Measurements from ENCODE around the gene SH3PXD2A. TPM values are rescaled to one million over a fixed set of nuclear protein-coding genes. Genes with fewer than 3 reads are reported as not detected.

SH3PXD2A gene
- total RNA-seq, 1 experiment from 2014 or later, result 13.2 TPM

GRCh38 chr10:103659674-103660363 lies 195.6 kb downstream of the SH3PXD2A start:
- Mint-ChIP-seq H3K9me3 (ENCODE audit: unreplicated experiment) (no peaks in the 10 kb centered on the region), H3K36me3 (ENCODE audit: insufficient read depth, unreplicated experiment) (no peaks in the 10 kb centered on the region), H3K4me1 (ENCODE audit: insufficient read depth, unreplicated experiment) (no peaks in the 10 kb centered on the region), H3K27ac (ENCODE audit: low read depth, unreplicated experiment) (peak overlapping the region; percentile 61), H3K4me3 (ENCODE audit: unreplicated experiment) (peak overlapping the region; percentile 72), H3K27me3 (ENCODE audit: insufficient read depth, unreplicated experiment) (no peaks in the 10 kb centered on the region)
- BruUV-seq (replicated peaks), result no TSS peak
- TF ChIP-seq, protein P1, sequence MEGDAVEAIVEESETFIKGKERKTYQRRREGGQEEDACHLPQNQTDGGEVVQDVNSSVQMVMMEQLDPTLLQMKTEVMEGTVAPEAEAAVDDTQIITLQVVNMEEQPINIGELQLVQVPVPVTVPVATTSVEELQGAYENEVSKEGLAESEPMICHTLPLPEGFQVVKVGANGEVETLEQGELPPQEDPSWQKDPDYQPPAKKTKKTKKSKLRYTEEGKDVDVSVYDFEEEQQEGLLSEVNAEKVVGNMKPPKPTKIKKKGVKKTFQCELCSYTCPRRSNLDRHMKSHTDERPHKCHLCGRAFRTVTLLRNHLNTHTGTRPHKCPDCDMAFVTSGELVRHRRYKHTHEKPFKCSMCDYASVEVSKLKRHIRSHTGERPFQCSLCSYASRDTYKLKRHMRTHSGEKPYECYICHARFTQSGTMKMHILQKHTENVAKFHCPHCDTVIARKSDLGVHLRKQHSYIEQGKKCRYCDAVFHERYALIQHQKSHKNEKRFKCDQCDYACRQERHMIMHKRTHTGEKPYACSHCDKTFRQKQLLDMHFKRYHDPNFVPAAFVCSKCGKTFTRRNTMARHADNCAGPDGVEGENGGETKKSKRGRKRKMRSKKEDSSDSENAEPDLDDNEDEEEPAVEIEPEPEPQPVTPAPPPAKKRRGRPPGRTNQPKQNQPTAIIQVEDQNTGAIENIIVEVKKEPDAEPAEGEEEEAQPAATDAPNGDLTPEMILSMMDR (IDR thresholded peaks at IDR 0.05; ENCODE audit: unreplicated experiment), result no peak
- ChIA-PET POLR2A (interaction anchor here (1.2 to 1.5 kb wide), 3 partner anchors 11 to 263 kb away, joined by 3 to 6 read pairs (median 4); partner anchors contain the start of gene PDCD11), CTCF (interaction anchor here (0.6 to 4.6 kb wide), 5 partner anchors 8 to 66 kb away, joined by 3 to 25 read pairs (median 4); no protein-coding TSS in a partner anchor)
- DNase-seq (ENCODE audit: unreplicated experiment), result peak; percentile 57
- intact Hi-C loops (cut with micrococcal nuclease), result no loop called here

- H3K36me3 Mint-ChIP-seq (ENCODE audit: insufficient read depth, unreplicated experiment), result peaks cover 6% of the 10 kb centered on the region
- H3K9me3 Mint-ChIP-seq (ENCODE audit: unreplicated experiment), result no peaks in the 10 kb centered on the region
- H3K4me1 Mint-ChIP-seq (ENCODE audit: insufficient read depth, unreplicated experiment), result peaks cover 6% of the 10 kb centered on the region
- TF ChIP-seq, protein P1 (IDR thresholded peaks at IDR 0.05; ENCODE audit: unreplicated experiment), result no peak
- BruUV-seq (replicated peaks), result no TSS peak
- H3K27ac Mint-ChIP-seq (ENCODE audit: low read depth, unreplicated experiment), result no peak overlapping the region
- intact Hi-C loops (cut with micrococcal nuclease), result no loop called here
- H3K4me3 Mint-ChIP-seq (ENCODE audit: unreplicated experiment), result no peak overlapping the region
- POLR2A ChIA-PET, result no interaction called here
- H3K27me3 Mint-ChIP-seq (ENCODE audit: insufficient read depth, unreplicated experiment), result no peaks in the 10 kb centered on the region
- CTCF ChIA-PET, result interaction anchor here (0.6 to 2.2 kb wide), 6 partner anchors 13 to 62 kb away, joined by 3 to 10 read pairs (median 4); no protein-coding TSS in a partner anchor
- DNase-seq (ENCODE audit: unreplicated experiment), result no peak
Observed at GRCh38 chr10:103658049-103658577, 197.3 kb downstream of the SH3PXD2A start.

DNA sequence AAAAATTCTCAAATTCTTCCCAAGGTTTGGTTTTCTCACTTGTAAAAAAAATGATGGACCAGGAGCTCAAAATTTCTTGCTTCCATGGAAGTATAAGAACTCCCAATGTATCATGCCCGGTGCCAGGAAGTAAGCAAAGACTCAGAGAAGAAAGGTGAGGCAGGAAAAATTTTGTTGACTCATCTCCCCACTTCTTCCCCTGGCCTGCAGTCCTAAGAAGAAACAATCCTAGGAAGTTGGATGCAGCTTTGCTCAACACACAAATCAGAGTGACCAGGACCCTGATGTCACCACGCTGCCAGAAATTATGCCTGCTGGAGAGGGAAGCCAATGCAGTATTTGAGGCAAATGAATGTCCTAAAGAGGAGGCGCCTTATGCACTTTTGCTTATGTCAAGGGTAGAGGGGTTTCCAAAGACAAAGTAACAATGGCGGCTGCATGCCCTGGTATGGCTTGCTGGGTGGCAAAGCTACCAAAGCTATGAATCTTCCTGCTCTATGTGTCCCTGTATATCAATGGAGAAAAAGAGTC lies 198.2 kb downstream of the SH3PXD2A start:
- Mint-ChIP-seq H3K9me3 (ENCODE audit: unreplicated experiment) (no peaks in the 10 kb centered on the region), H3K27ac (ENCODE audit: low read depth, unreplicated experiment) (no peak overlapping the region), H3K27me3 (ENCODE audit: insufficient read depth, unreplicated experiment) (no peaks in the 10 kb centered on the region), H3K4me3 (ENCODE audit: unreplicated experiment) (no peak overlapping the region), H3K36me3 (ENCODE audit: insufficient read depth, unreplicated experiment) (peaks cover 6% of the 10 kb centered on the region), H3K4me1 (ENCODE audit: insufficient read depth, unreplicated experiment) (peaks cover 6% of the 10 kb centered on the region)
- no TSS peak for BruUV-seq (replicated peaks)
- TF ChIP-seq, protein P1 (IDR thresholded peaks at IDR 0.05; ENCODE audit: unreplicated experiment), result no peak
- ChIA-PET CTCF (interaction anchor here (0.5 to 2.2 kb wide), 7 partner anchors 9 to 61 kb away, joined by 3 to 10 read pairs (median 3); no protein-coding TSS in a partner anchor), POLR2A (interaction anchor here (1.4 kb wide), 1 partner anchor 29 kb away, joined by 5 read pairs; no protein-coding TSS in a partner anchor)
- intact Hi-C loops (cut with micrococcal nuclease), result no loop called here
- no peak for DNase-seq (ENCODE audit: unreplicated experiment)

DNA sequence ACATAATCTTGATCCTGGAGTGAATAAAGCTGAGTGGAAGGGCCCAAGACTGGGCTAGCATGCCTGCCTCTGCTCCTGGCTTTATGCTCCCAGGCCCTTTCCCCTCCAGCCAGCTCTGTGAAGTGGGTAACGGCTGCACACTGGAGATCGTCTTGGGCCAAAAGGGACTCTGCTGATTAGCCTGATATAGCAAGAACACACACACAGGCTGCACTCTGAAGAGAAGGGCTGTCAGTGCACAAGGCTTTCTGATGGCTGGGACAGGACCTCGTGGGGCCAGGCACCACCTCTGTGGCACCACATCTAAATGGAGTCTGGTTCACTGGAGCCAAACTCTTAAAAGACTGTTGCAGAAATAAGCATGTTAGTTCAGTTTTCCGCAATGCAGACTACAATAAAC lies 200.5 kb downstream of the SH3PXD2A start:
- no TSS peak for BruUV-seq (replicated peaks)
- H3K4me3 Mint-ChIP-seq (ENCODE audit: unreplicated experiment), result no peak overlapping the region
- no peak overlapping the region for H3K27ac Mint-ChIP-seq (ENCODE audit: low read depth, unreplicated experiment)

More for the DNA sequence above, 200.5 kb downstream of the SH3PXD2A start:
- intact Hi-C loops (cut with micrococcal nuclease), result no loop called here
- Mint-ChIP-seq H3K9me3 (ENCODE audit: unreplicated experiment) (no peaks in the 10 kb centered on the region), H3K27me3 (ENCODE audit: insufficient read depth, unreplicated experiment) (no peaks in the 10 kb centered on the region), H3K36me3 (ENCODE audit: insufficient read depth, unreplicated experiment) (peaks cover 6% of the 10 kb centered on the region), H3K4me1 (ENCODE audit: insufficient read depth, unreplicated experiment) (peaks cover 6% of the 10 kb centered on the region)
- TF ChIP-seq, protein P1 (IDR thresholded peaks at IDR 0.05; ENCODE audit: unreplicated experiment), result no peak
- POLR2A ChIA-PET, result no interaction called here
- CTCF ChIA-PET, result interaction anchor here (0.6 to 1.4 kb wide), 2 partner anchors 11 to 86 kb away, joined by 3 to 4 read pairs; no protein-coding TSS in a partner anchor
- DNase-seq (ENCODE audit: unreplicated experiment), result no peak

Data from MCF 10A (cell line).